ENCODE data around the gene LPIN1. TPM values are rescaled to one million over a fixed set of nuclear protein-coding genes. Genes with fewer than 3 reads are reported as not detected.

Gene LPIN1
- total and polyA plus RNA-seq, 2 of the 13 experiments (the other 11 are each of a cell fraction or from before 2014, with no cell fraction given), result 9.7 to 19.4 TPM

DNA sequence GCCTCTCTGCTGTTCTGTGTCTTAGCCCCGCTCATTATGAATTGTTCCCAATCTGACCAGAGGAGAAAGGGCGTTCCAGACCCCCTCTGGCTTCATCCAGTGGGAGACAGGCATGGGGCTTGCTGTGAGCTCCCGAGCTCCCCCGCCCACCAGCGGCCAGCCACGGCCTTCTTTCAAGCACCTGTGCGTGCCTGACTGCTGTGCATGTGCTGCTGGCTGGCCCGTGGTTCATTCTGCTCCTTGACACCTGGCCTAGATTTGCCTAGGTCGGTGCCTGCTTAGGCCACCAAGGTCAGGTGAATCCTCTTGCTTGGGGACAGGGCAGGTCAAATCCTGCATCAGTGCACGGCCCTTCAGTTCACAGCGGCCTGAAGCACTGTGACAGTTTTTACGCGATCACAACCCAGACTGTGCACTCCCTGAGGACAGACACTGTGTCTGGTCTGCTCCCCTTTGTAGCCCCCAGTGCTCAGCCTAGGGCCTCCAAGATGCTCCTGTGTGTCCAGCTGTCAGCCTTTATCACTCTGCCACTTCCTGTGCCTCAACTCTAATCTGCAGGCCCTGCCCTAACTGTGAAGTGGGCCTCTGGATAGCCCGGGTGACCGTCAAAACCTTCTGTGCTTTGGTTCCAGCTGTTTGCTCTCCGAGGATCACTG, 3.6 kb upstream of the LPIN1 start (continued):
- no peak for TF ChIP-seq ZNF770 (CRISPR knock-in tag; IDR thresholded peaks at IDR 0.05)
- no peak for TF ChIP-seq ZNF75D (CRISPR knock-in tag; IDR thresholded peaks at IDR 0.05; ENCODE audit: borderline replicate concordance)
- TF ChIP-seq ZNF790 (CRISPR knock-in tag; IDR thresholded peaks at IDR 0.05; ENCODE audit: borderline replicate concordance), result no peak
- no peak for TF ChIP-seq KLF12 (CRISPR knock-in tag; IDR thresholded peaks at IDR 0.05; ENCODE audit: borderline replicate concordance)
- TF ChIP-seq NCOA2 (CRISPR knock-in tag; IDR thresholded peaks at IDR 0.05), result no peak
- TF ChIP-seq ZNF446 (CRISPR knock-in tag; IDR thresholded peaks at IDR 0.05), result no peak
- TF ChIP-seq KMT2B (CRISPR knock-in tag; IDR thresholded peaks at IDR 0.05), result peak; percentile 41; the same call in 1 of the 2 replicates
- TF ChIP-seq DNMT3B (CRISPR knock-in tag; conservative IDR thresholded peaks at IDR 0.05), result no peak
- no peak for TF ChIP-seq PRMT3 (CRISPR knock-in tag; IDR thresholded peaks at IDR 0.05; ENCODE audit: borderline replicate concordance, low read depth)
- peak; percentile 26; the same call in 1 of the 2 replicates for TF ChIP-seq TEAD2 (CRISPR knock-in tag; IDR thresholded peaks at IDR 0.05)
- TF ChIP-seq ZNF143 (CRISPR knock-in tag; IDR thresholded peaks at IDR 0.05), result no peak
- TF ChIP-seq SKI (IDR thresholded peaks at IDR 0.05; ENCODE audit: partially characterized antibody), result no peak
- TF ChIP-seq MXD3 (CRISPR knock-in tag; IDR thresholded peaks at IDR 0.05), result no peak
- TF ChIP-seq, protein P1, sequence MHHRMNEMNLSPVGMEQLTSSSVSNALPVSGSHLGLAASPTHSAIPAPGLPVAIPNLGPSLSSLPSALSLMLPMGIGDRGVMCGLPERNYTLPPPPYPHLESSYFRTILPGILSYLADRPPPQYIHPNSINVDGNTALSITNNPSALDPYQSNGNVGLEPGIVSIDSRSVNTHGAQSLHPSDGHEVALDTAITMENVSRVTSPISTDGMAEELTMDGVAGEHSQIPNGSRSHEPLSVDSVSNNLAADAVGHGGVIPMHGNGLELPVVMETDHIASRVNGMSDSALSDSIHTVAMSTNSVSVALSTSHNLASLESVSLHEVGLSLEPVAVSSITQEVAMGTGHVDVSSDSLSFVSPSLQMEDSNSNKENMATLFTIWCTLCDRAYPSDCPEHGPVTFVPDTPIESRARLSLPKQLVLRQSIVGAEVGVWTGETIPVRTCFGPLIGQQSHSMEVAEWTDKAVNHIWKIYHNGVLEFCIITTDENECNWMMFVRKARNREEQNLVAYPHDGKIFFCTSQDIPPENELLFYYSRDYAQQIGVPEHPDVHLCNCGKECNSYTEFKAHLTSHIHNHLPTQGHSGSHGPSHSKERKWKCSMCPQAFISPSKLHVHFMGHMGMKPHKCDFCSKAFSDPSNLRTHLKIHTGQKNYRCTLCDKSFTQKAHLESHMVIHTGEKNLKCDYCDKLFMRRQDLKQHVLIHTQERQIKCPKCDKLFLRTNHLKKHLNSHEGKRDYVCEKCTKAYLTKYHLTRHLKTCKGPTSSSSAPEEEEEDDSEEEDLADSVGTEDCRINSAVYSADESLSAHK (CRISPR knock-in tag; IDR thresholded peaks at IDR 0.05; ENCODE audit: borderline replicate concordance), result no peak
- no peak for TF ChIP-seq MAFG (CRISPR knock-in tag; IDR thresholded peaks at IDR 0.05)
- TF ChIP-seq POLR2G (IDR thresholded peaks at IDR 0.05; ENCODE audit: low read depth, low read length), result no peak
- TF ChIP-seq, protein P2, sequence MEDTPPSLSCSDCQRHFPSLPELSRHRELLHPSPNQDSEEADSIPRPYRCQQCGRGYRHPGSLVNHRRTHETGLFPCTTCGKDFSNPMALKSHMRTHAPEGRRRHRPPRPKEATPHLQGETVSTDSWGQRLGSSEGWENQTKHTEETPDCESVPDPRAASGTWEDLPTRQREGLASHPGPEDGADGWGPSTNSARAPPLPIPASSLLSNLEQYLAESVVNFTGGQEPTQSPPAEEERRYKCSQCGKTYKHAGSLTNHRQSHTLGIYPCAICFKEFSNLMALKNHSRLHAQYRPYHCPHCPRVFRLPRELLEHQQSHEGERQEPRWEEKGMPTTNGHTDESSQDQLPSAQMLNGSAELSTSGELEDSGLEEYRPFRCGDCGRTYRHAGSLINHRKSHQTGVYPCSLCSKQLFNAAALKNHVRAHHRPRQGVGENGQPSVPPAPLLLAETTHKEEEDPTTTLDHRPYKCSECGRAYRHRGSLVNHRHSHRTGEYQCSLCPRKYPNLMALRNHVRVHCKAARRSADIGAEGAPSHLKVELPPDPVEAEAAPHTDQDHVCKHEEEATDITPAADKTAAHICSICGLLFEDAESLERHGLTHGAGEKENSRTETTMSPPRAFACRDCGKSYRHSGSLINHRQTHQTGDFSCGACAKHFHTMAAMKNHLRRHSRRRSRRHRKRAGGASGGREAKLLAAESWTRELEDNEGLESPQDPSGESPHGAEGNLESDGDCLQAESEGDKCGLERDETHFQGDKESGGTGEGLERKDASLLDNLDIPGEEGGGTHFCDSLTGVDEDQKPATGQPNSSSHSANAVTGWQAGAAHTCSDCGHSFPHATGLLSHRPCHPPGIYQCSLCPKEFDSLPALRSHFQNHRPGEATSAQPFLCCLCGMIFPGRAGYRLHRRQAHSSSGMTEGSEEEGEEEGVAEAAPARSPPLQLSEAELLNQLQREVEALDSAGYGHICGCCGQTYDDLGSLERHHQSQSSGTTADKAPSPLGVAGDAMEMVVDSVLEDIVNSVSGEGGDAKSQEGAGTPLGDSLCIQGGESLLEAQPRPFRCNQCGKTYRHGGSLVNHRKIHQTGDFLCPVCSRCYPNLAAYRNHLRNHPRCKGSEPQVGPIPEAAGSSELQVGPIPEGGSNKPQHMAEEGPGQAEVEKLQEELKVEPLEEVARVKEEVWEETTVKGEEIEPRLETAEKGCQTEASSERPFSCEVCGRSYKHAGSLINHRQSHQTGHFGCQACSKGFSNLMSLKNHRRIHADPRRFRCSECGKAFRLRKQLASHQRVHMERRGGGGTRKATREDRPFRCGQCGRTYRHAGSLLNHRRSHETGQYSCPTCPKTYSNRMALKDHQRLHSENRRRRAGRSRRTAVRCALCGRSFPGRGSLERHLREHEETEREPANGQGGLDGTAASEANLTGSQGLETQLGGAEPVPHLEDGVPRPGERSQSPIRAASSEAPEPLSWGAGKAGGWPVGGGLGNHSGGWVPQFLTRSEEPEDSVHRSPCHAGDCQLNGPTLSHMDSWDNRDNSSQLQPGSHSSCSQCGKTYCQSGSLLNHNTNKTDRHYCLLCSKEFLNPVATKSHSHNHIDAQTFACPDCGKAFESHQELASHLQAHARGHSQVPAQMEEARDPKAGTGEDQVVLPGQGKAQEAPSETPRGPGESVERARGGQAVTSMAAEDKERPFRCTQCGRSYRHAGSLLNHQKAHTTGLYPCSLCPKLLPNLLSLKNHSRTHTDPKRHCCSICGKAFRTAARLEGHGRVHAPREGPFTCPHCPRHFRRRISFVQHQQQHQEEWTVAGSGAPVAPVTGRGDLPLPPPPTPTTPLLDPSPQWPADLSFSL (CRISPR knock-in tag; IDR thresholded peaks at IDR 0.05), result no peak
- no peak; the same call in none of the 2 replicates for TF ChIP-seq ELF1 (CRISPR knock-in tag; IDR thresholded peaks at IDR 0.05)
- TF ChIP-seq ZNF207 (IDR thresholded peaks at IDR 0.05; ENCODE audit: borderline replicate concordance), result no peak
